GM12873 (cell line): ENCODE results near the gene YTHDC2.

Experiments used
- CTCF ChIP-seq: IDR thresholded peaks from 2 replicates; pipeline ENCODE4 v1.5.1; 2012; ENCODE audit warnings: low read depth, mild to moderate bottlenecking, moderate library complexity, low read length, control low read depth; ENCODE audit not compliant: insufficient read depth; ENCODE audit errors: missing control alignments

Gene YTHDC2

GRCh38 chr5:113531481-113532159 is 18.1 kb downstream of the YTHDC2 start:
- no peak for TF ChIP-seq CTCF

GRCh38 chr5:113538313-113538712 is 24.8 kb downstream of the YTHDC2 start:
- TF ChIP-seq CTCF = no peak

GRCh38 chr5:113546703-113547183 is 33.2 kb downstream of the YTHDC2 start:
- no peak for TF ChIP-seq CTCF

- no peak for TF ChIP-seq CTCF
Observed at GRCh38 chr5:113548396-113548795, 34.9 kb downstream of the YTHDC2 start.

- no peak for TF ChIP-seq CTCF
Observed at GRCh38 chr5:113552137-113552536, 38.6 kb downstream of the YTHDC2 start.

- TF ChIP-seq CTCF = no peak
Observed at GRCh38 chr5:113552620-113553019, 39.1 kb downstream of the YTHDC2 start.

- no peak for TF ChIP-seq CTCF
Observed at GRCh38 chr5:113562828-113563400, 49.4 kb downstream of the YTHDC2 start.
